Naive thymus-derived CD8-positive, alpha-beta T cell (primary cell): Measurements from ENCODE around the gene CIAO1. TPM values are rescaled to one million over a fixed set of nuclear protein-coding genes. Genes with fewer than 3 reads are reported as not detected.
A peak's percentile ranks its signal among the peaks of the same experiment; 100 is the strongest.

Experiments used
- ATAC-seq, 2 donors: fragments of 150-1000 bp; cut with Tn5 transposase in 1 of 2; sonication (Bioruptor Pico), chemical (Tn5 transposase) in 1 of 2; 1 replicate in 1 of 2; 2 replicates in 1 of 2; pipeline ENCODE4 v1.10.0; 2021; ENCODE audit warnings: mild to moderate bottlenecking in 2 of 2, moderate library complexity in 2 of 2
- POLR2A ChIA-PET: fragments of 350-600 bp; sonication (Branson Sonifier 250); formaldehyde crosslinking; loops from one replicate; lab custom pipeline; 2021; ENCODE audit warnings: antibody characterized with exemption; lab: Charles Lee
- DNase-seq, 10 donors: peaks; one replicate each; pipeline versions ENCODE4 v3.0.0 to v3.0.0-alpha.2; 2020 to 2022
- H3K27ac Mint-ChIP-seq, 10 donors: one replicate each; pipeline ENCODE4 v1.8.0; 2020 to 2022; ENCODE audit warnings: mild to moderate bottlenecking in 10 of 10, mixed read lengths in 10 of 10, moderate library complexity in 4 of 10, inconsistent platforms in 1 of 10
- H3K27me3 Mint-ChIP-seq, 5 donors: one replicate each; pipeline ENCODE4 v1.8.0; 2021 to 2022; ENCODE audit warnings: mixed read lengths in 5 of 5
- H3K36me3 Mint-ChIP-seq, 3 donors: one replicate each; pipeline ENCODE4 v1.8.0; 2020 to 2022; ENCODE audit warnings: mixed read lengths in 3 of 3, mild to moderate bottlenecking in 2 of 3, inconsistent platforms in 1 of 3
- H3K4me1 Mint-ChIP-seq, 4 donors: one replicate each; pipeline ENCODE4 v1.8.0; 2021 to 2022; ENCODE audit warnings: mixed read lengths in 4 of 4
- H3K4me3 Mint-ChIP-seq, 10 donors: one replicate each; pipeline ENCODE4 v1.8.0; 2020 to 2022; ENCODE audit warnings: mild to moderate bottlenecking in 10 of 10, mixed read lengths in 10 of 10, moderate library complexity in 6 of 10, inconsistent platforms in 1 of 10
- H3K9me3 Mint-ChIP-seq, 9 donors: one replicate each; pipeline ENCODE4 v1.8.0; 2020 to 2022; ENCODE audit warnings: mixed read lengths in 9 of 9, mild to moderate bottlenecking in 3 of 9, inconsistent platforms in 1 of 9, moderate library complexity in 1 of 9
- polyA plus RNA-seq, 3 donors: library from polyadenylated mRNA; unstranded; fragments of 300-500 nt; fragmentation: Illumina TruSeq; gene quantifications; one replicate each; pipeline ENCODE4 v1.2.3, GENCODE V29; 2021
- total RNA-seq, 8 experiments: library from RNA in 2 of 8; stranded (reverse) in 2 of 8; gene quantifications; one replicate each; pipeline ENCODE4 v1.2.3 and lab custom pipeline; 2021 to 2026

CIAO1 gene
- total and polyA plus RNA-seq, 5 experiments from 2014 or later, result 85.5 to 106 (median 88.6) TPM

GRCh38 chr2:96262306-96262705, 3.7 kb upstream of the CIAO1 start:
- Mint-ChIP-seq H3K27me3 (no peaks in the 10 kb centered on the region), H3K4me3 (peak overlapping the region in 2 of 10 donors; percentile 14 to 41), H3K36me3 (peaks cover 0 to 40% (median 4%) of the 10 kb centered on the region in 3 donors), H3K9me3 (no peaks in the 10 kb centered on the region), H3K27ac (peak overlapping the region in 5 of 10 donors; percentile 44 to 78 (median 65)), H3K4me1 (peaks cover 33 to 84% (median 77%) of the 10 kb centered on the region in 4 donors)
- no peak for DNase-seq
- POLR2A ChIA-PET, result interaction anchor here (0.6 to 3.4 kb wide), 4 partner anchors 16 to 77 kb away, joined by 3 to 23 read pairs (median 4); partner anchors contain the start of gene STARD7
- no peak for ATAC-seq

- Mint-ChIP-seq H3K4me3 (peak overlapping the region; percentile 78 to 91 (median 88)), H3K36me3 (peaks cover 0 to 47% (median 2%) of the 10 kb centered on the region in 3 donors), H3K9me3 (no peaks in the 10 kb centered on the region), H3K4me1 (peaks cover 37 to 79% (median 71%) of the 10 kb centered on the region in 4 donors), H3K27ac (peak overlapping the region in 8 of 10 donors; percentile 30 to 91 (median 76)), H3K27me3 (no peaks in the 10 kb centered on the region)
- DNase-seq (no peak), ATAC-seq (no peak)
- POLR2A ChIA-PET, result interaction anchor here (0.7 to 1.5 kb wide), 9 partner anchors 8 to 121 kb away, joined by 3 to 8 read pairs (median 5); partner anchors contain the start of genes NCAPH and STARD7
Measured at GRCh38 chr2:96264086-96264485, 1.9 kb upstream of the CIAO1 start.

- H3K27me3 Mint-ChIP-seq, result no peaks in the 10 kb centered on the region
- POLR2A ChIA-PET, result interaction anchor here (0.6 to 1.5 kb wide), 8 partner anchors 8 to 276 kb away, joined by 3 to 8 read pairs (median 4); partner anchors contain the start of gene STARD7
- peak in 1 of 2 donors; percentile 3 for ATAC-seq
- H3K4me1 Mint-ChIP-seq, result peaks cover 33 to 72% (median 63%) of the 10 kb centered on the region in 4 donors
- H3K4me3 Mint-ChIP-seq, result peak overlapping the region; percentile 78 to 91 (median 88)
- H3K36me3 Mint-ChIP-seq, result peaks cover 0 to 54% (median 2%) of the 10 kb centered on the region in 3 donors
- no peaks in the 10 kb centered on the region for H3K9me3 Mint-ChIP-seq
- DNase-seq, result peak in 6 of 10 donors; percentile 15 to 39 (median 26)
- peak overlapping the region; percentile 30 to 94 (median 86) for H3K27ac Mint-ChIP-seq
Measured at GRCh38 chr2:96264656-96265348, 1.2 kb upstream of the CIAO1 start.

GRCh38 chr2:96265349-96265839, 631 bp upstream of the CIAO1 start:
- DNase-seq, result peak in 6 of 10 donors; percentile 31 to 68 (median 38)
- Mint-ChIP-seq H3K27ac (peak overlapping the region in 8 of 10 donors; percentile 82 to 98 (median 93)), H3K27me3 (no peaks in the 10 kb centered on the region), H3K36me3 (peaks cover 0 to 59% (median 2%) of the 10 kb centered on the region in 3 donors), H3K4me3 (peak overlapping the region; percentile 89 to 99 (median 96)), H3K9me3 (no peaks in the 10 kb centered on the region), H3K4me1 (peaks cover 33 to 66% (median 58%) of the 10 kb centered on the region in 4 donors)
- POLR2A ChIA-PET, result interaction anchor here (0.5 to 1.5 kb wide), 7 partner anchors 9 to 275 kb away, joined by 3 to 8 read pairs (median 3); partner anchors contain the start of gene STARD7
- peak; percentile 22 to 34 for ATAC-seq

- Mint-ChIP-seq H3K4me1 (peaks cover 27 to 47% (median 42%) of the 10 kb centered on the region in 4 donors), H3K4me3 (peak overlapping the region; percentile 67 to 96 (median 86)), H3K27me3 (no peaks in the 10 kb centered on the region), H3K9me3 (no peaks in the 10 kb centered on the region), H3K27ac (peak overlapping the region; percentile 41 to 91 (median 86)), H3K36me3 (peaks cover 0 to 66% (median 2%) of the 10 kb centered on the region in 3 donors)
- ATAC-seq (no peak), DNase-seq (peak in 9 of 10 donors; percentile 15 to 38 (median 31))
- POLR2A ChIA-PET, result interaction anchor here (0.6 to 2.3 kb wide), 7 partner anchors 9 to 121 kb away, joined by 3 to 18 read pairs (median 5); partner anchors contain the start of genes SNRNP200 and STARD7
Measured at GRCh38 chr2:96267159-96267971, 1.3 kb downstream of the CIAO1 start.

GRCh38 chr2:96271995-96272394, 6.0 kb downstream of the CIAO1 start:
- H3K27me3 Mint-ChIP-seq, result no peaks in the 10 kb centered on the region
- no peak overlapping the region for H3K4me3 Mint-ChIP-seq
- H3K9me3 Mint-ChIP-seq, result no peaks in the 10 kb centered on the region
- peaks cover 10 to 19% (median 13%) of the 10 kb centered on the region in 4 donors for H3K4me1 Mint-ChIP-seq
- H3K27ac Mint-ChIP-seq, result peak overlapping the region in 4 of 10 donors; percentile 7 to 43 (median 26)
- DNase-seq (no peak), ATAC-seq (no peak)
- H3K36me3 Mint-ChIP-seq, result peaks cover 0 to 87% (median 7%) of the 10 kb centered on the region in 3 donors
- POLR2A ChIA-PET, result no interaction called here

- no peak for DNase-seq
- POLR2A ChIA-PET, result interaction anchor here (0.7 to 1.0 kb wide), 6 partner anchors 15 to 128 kb away, joined by 3 to 5 read pairs (median 3); no protein-coding TSS in a partner anchor
Measured at GRCh38 chr2:96273763-96274162, 7.7 kb downstream of the CIAO1 start.

GRCh38 chr2:96274355-96275056, 8.5 kb downstream of the CIAO1 start:
- no peak for DNase-seq
- H3K27me3 Mint-ChIP-seq, result no peaks in the 10 kb centered on the region
- H3K4me1 Mint-ChIP-seq, result peaks cover 0 to 4% (median under 1%) of the 10 kb centered on the region in 4 donors
- peaks cover 4 to 92% (median 11%) of the 10 kb centered on the region in 3 donors for H3K36me3 Mint-ChIP-seq
- H3K4me3 Mint-ChIP-seq, result no peak overlapping the region
- no peak for ATAC-seq
- no peaks in the 10 kb centered on the region for H3K9me3 Mint-ChIP-seq
- H3K27ac Mint-ChIP-seq, result peak overlapping the region in 6 of 10 donors; percentile 31 to 83 (median 62)
- POLR2A ChIA-PET, result interaction anchor here (1.0 kb wide), 1 partner anchor 16 kb away, joined by 4 read pairs; no protein-coding TSS in a partner anchor

More at GRCh38 chr2:96273763-96274162, 7.7 kb downstream of the CIAO1 start:
- no peaks in the 10 kb centered on the region for H3K9me3 Mint-ChIP-seq
- ATAC-seq, result no peak
- peaks cover 0 to 6% (median 3%) of the 10 kb centered on the region in 4 donors for H3K4me1 Mint-ChIP-seq
- H3K27ac Mint-ChIP-seq, result no peak overlapping the region
- no peaks in the 10 kb centered on the region for H3K27me3 Mint-ChIP-seq
- peaks cover 2 to 92% (median 7%) of the 10 kb centered on the region in 3 donors for H3K36me3 Mint-ChIP-seq
- H3K4me3 Mint-ChIP-seq, result no peak overlapping the region

- no peak overlapping the region for H3K4me3 Mint-ChIP-seq
- H3K27me3 Mint-ChIP-seq, result no peaks in the 10 kb centered on the region
- peaks cover 4 to 93% (median 16%) of the 10 kb centered on the region in 3 donors for H3K36me3 Mint-ChIP-seq
- no peak for ATAC-seq
- peaks cover 0 to 4% (median under 1%) of the 10 kb centered on the region in 4 donors for H3K4me1 Mint-ChIP-seq
- POLR2A ChIA-PET, result interaction anchor here (0.7 to 1.2 kb wide), 2 partner anchors 10 to 53 kb away, joined by 5 to 6 read pairs; no protein-coding TSS in a partner anchor
- no peaks in the 10 kb centered on the region for H3K9me3 Mint-ChIP-seq
- H3K27ac Mint-ChIP-seq, result no peak overlapping the region
- no peak for DNase-seq
Measured at GRCh38 chr2:96276787-96277499, 10.9 kb downstream of the CIAO1 start.

GRCh38 chr2:96287273-96287856, 21.3 kb downstream of the CIAO1 start:
- no peaks in the 10 kb centered on the region for H3K9me3 Mint-ChIP-seq
- POLR2A ChIA-PET, result no interaction called here
- peak in 1 of 2 donors; percentile 16 for ATAC-seq

More at GRCh38 chr2:96287273-96287856, 21.3 kb downstream of the CIAO1 start:
- Mint-ChIP-seq H3K27ac (peak overlapping the region in 3 of 10 donors; percentile 15 to 63 (median 34)), H3K27me3 (no peaks in the 10 kb centered on the region), H3K4me3 (peak overlapping the region in 1 of 10 donors; percentile 38), H3K4me1 (peaks cover 0 to 4% (median 0%) of the 10 kb centered on the region in 4 donors), H3K36me3 (peaks cover 7 to 100% (median 32%) of the 10 kb centered on the region in 3 donors)
- no peak for DNase-seq
